ENCODE data around the gene LAPTM5.

LAPTM5 gene

DNA sequence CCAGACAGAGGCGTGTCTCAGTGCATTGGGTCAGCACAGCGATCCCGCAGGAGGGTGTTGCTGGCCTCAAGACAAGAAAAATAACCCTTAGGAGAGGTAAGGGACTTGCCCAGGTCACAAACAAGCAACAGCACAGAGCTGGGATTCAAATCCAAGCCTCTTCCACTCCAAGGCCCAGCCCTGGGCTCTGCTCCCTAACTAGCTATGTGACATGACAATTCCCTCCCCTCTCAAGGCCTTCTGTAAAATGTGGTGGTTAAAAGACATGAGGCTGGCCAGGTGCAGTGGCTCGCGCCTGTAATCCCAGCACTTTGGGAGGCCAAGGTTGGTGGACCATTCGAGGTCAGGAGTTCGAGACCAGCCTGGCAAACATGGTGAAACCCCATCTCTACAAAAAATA is 28.1 kb upstream of the LAPTM5 start:
- FAIRE-seq (no peak), DNase-seq (ENCODE audit: insufficient read length) (no peak)
- TF ChIP-seq POLR2A (IDR thresholded peaks at IDR 0.05; ENCODE audit: low read depth, low read length), result no peak
- no peak for TF ChIP-seq POLR2AphosphoS5 (IDR thresholded peaks at IDR 0.05; ENCODE audit: low read depth, low read length)
- TF ChIP-seq TAF1 (IDR thresholded peaks at IDR 0.05; ENCODE audit: borderline replicate concordance, low read depth, low read length), result no peak

DNA sequence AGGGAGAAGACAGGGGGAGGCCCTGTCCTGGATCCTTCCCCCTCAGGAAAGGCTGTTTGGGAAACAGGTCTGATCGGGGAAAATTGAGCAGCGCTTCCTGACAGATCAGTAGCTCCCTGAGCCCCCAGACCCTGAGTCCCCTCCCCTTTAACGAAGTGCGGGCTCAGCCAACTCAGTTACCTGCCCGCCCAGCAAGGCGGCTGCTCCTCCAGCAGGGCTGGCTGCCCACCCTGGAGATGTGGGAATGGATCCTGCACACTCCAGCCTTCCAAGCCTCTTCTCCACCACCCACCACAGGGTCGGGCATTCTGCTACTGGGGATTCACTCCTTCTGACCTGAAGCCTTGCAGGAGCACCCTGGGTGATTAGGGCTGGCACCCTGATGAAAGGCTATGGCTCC is 27.6 kb upstream of the LAPTM5 start:
- TF ChIP-seq POLR2A (IDR thresholded peaks at IDR 0.05; ENCODE audit: low read depth, low read length) (no peak), POLR2AphosphoS5 (IDR thresholded peaks at IDR 0.05; ENCODE audit: low read depth, low read length) (no peak), TAF1 (IDR thresholded peaks at IDR 0.05; ENCODE audit: borderline replicate concordance, low read depth, low read length) (no peak)
- no peak for FAIRE-seq
- DNase-seq (ENCODE audit: insufficient read length), result no peak

DNA sequence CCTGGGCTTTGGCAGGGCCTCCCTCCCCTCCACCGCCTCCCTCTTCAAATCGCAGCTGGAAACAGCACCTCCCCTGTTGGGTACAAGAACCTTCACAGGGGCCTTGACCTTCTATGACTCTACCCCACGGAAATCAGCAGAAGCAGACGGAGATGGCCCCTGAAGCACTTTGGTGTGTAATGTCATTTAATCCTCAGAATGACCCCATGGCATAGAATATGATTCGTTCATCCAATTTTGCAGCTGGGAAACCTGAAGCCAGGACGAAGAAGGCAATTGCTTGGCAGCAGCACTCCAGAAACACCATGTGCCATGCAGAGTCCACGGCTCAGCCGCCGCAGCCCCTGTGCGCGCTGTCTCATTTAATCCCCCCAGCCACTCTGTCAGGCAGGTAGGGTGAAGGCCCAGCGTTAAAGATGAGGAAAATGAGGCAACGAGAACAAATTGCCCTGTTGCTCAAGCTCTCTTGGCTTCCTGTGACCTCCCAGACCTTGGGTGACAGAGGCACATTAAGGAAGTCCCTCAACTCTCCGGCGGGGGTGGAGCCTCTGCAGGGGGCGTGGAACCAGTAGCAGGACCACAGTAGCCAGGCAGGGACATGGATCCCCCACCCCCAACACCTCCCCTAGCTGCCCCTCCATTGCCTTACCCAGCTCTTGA is 25.8 kb upstream of the LAPTM5 start:
- TF ChIP-seq TAF1 (IDR thresholded peaks at IDR 0.05; ENCODE audit: borderline replicate concordance, low read depth, low read length) (no peak), POLR2AphosphoS5 (IDR thresholded peaks at IDR 0.05; ENCODE audit: low read depth, low read length) (no peak), POLR2A (IDR thresholded peaks at IDR 0.05; ENCODE audit: low read depth, low read length) (no peak)
- peak; percentile 46 for FAIRE-seq
- no peak for DNase-seq (ENCODE audit: insufficient read length)

DNA sequence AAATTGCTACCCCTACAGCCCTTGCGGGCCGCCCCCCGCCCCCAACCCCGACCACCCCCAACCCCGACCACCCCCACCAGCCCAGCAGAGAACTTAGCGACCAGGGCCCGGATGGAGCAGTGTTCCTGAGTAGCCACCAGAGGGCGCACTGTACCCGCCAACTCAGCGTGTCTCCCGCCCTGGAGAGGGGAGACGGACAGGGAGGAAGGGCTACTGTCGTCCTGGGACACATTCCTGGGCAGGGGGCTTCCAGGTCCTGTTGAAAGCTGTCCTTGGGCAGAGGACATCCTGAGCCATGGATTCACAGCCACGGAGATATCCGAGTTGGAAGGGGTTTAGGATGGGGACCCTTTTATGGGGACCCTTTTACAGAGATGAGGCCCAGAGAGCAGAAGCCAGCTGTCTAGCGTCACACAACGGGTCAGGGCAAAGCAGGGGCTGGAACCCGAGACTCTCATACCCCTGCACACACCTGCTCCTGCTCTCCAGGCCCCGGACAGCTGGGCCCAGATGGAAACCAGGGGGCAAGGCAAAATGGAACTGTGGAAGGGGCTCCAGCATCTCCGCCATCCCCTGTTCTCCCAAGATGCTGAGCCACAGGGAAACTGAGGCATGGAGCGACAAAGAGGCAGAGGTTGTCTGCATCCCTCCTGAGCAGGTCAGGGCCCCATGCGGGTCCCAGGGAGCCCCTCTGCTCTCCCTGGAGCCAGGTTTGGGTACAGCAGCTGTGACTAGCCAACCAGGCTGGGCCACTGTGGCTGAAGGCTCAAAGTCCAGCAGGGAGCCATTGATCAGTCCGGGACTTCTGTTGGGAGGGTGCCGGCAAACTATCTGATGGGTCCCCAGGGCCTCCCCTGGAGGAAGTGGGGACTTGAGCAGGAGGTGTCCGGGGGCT is 25.0 kb upstream of the LAPTM5 start:
- peak; percentile 86 for DNase-seq (ENCODE audit: insufficient read length)
- peak; percentile 62 for FAIRE-seq
- TF ChIP-seq TAF1 (IDR thresholded peaks at IDR 0.05; ENCODE audit: borderline replicate concordance, low read depth, low read length) (no peak), POLR2A (IDR thresholded peaks at IDR 0.05; ENCODE audit: low read depth, low read length) (no peak), POLR2AphosphoS5 (IDR thresholded peaks at IDR 0.05; ENCODE audit: low read depth, low read length) (no peak)

DNA sequence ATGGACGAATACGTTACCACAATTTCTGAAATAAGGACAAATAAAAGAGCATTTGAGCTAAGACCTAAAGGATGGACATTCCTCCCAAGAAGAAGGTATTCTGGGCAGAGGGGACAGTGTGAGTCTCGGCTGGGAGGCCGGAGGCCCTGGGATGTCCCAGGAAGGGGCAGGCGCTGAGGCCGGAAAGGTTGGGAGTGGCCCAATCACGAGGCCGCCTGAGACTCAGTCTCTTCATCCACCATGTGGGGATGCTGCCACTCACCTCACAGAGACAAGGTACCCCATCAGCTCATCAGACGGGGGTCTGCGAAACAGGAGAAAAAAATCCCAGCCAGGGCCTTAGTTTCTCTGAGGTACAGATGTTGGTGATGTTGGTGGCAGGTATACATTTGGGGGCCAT is 24.3 kb upstream of the LAPTM5 start:
- TF ChIP-seq POLR2A (IDR thresholded peaks at IDR 0.05; ENCODE audit: low read depth, low read length) (no peak), TAF1 (IDR thresholded peaks at IDR 0.05; ENCODE audit: borderline replicate concordance, low read depth, low read length) (no peak)
- FAIRE-seq, result no peak
- no peak for DNase-seq (ENCODE audit: insufficient read length)

DNA sequence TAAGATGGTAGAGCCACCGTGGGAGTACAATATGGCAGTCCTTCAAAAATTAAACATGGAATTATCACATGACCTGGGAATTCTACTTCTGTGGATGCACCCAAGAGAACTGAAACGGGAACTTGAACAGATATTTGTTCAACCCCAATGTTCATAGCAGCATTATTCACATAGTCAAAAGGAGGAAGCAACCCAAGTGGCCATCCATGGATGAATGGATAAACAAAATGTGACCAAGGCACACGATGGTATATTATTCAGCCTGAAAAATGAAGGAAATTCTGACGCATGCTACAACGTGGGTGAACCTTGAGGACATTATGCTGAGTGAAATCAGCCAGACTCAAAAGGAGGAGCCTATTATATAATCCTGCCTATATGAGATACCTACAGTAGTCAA is 22.8 kb upstream of the LAPTM5 start:
- peak; percentile 14 for FAIRE-seq

DNA sequence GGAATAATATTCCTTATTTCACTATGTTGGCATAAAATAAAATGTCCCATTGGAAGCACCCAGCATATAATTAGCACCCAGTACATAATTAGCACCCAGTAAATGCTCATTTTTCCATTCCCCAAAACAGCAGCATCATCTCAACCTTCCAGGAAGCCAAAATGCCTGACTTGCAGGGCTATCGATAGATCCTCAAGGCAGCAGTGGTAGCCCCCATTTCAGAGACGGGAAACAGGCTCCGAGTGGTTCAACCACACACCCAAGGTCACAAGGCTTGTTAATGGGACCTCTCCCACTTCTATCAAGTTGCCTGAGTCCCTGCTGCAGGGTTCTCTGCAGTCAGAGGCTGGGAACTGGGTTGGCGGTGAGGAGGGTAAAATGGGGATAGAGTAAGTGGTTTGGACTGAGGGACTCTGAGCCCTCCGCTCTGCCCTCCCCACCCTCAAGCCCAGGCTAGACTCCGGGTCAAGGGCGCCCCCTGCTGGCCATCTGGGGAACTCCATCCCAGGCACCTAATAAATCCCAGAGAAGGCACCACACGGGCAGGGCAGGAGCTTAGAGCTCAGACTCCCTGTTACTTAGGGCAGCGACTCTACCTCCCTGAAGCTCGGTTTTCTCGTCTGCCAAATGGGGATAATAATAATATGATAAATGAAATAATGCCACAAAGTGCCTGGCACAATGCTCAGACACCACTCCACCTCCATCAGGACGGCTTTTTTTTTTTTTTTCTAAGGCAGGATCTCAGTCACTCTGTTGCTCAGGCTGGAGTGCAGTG is 21.9 kb upstream of the LAPTM5 start:
- peak; percentile 83 for DNase-seq (ENCODE audit: insufficient read length)
- no peak for TF ChIP-seq POLR2A (IDR thresholded peaks at IDR 0.05; ENCODE audit: low read depth, low read length)
- no peak for TF ChIP-seq TAF1 (IDR thresholded peaks at IDR 0.05; ENCODE audit: borderline replicate concordance, low read depth, low read length)
- TF ChIP-seq POLR2AphosphoS5 (IDR thresholded peaks at IDR 0.05; ENCODE audit: low read depth, low read length), result no peak
- FAIRE-seq, result peak; percentile 94

More for the DNA sequence above, 22.8 kb upstream of the LAPTM5 start:
- TF ChIP-seq POLR2AphosphoS5 (IDR thresholded peaks at IDR 0.05; ENCODE audit: low read depth, low read length) (no peak), POLR2A (IDR thresholded peaks at IDR 0.05; ENCODE audit: low read depth, low read length) (no peak), TAF1 (IDR thresholded peaks at IDR 0.05; ENCODE audit: borderline replicate concordance, low read depth, low read length) (no peak)
- DNase-seq (ENCODE audit: insufficient read length), result no peak

DNA sequence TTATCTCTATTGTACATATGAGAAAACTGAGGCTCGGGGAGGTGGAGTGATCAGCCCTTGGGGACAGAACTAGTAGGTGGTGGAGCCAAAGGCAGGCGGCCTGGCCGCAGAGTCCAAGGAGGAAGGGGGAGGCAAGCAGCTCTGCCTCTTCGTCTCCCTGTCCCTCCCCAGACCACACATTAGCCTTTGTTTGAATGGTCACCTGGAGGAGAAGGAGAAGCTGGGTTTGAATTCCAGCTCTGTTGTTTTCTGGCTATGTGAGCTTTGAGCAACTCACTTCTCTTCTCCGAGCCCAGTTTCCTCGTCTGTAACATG is 21.4 kb upstream of the LAPTM5 start:
- TF ChIP-seq TAF1 (IDR thresholded peaks at IDR 0.05; ENCODE audit: borderline replicate concordance, low read depth, low read length) (no peak), POLR2A (IDR thresholded peaks at IDR 0.05; ENCODE audit: low read depth, low read length) (no peak), POLR2AphosphoS5 (IDR thresholded peaks at IDR 0.05; ENCODE audit: low read depth, low read length) (no peak)
- no peak for FAIRE-seq
- no peak for DNase-seq (ENCODE audit: insufficient read length)

DNA sequence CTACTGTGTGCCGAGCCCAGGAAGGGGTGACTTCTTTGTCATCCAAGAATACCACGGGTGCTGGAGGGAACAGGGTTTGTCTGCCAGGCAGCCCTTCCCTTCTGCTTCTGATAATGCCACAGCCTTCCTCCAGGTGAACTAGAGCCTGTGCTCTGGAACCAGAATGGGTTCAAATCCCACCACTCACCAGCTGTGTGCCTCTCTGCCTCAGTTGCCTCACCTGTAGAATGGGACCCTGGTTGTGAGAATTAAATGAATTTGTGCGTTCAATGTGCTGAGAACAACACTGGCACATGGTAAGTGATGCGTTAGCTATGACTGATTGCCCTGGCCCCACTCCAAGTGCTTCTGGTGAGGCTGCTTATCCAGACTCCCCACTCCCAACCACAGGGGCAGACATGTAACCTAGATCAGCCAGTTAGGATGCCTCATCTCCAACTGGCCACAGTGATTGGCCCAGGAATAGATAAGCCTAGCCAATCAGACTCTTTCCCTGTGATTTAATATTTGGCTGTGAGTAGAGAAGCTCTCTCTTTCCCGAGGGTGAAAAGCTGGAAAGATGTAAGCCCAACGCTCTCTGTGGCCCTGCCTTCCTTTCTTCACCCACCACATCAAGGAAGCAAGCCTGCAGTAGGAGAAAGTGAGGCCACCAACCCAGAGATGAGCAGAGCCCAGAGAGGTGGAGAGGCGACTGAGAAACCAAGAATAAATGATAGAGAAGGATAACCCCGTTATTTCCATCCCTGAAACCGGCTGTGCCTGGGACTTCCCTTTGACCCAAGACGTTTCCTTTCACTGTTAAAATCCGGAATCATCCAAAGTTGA is 20.8 kb upstream of the LAPTM5 start:
- FAIRE-seq (peak; percentile 5), DNase-seq (ENCODE audit: insufficient read length) (no peak)
- TF ChIP-seq POLR2AphosphoS5 (IDR thresholded peaks at IDR 0.05; ENCODE audit: low read depth, low read length) (no peak), TAF1 (IDR thresholded peaks at IDR 0.05; ENCODE audit: borderline replicate concordance, low read depth, low read length) (no peak), POLR2A (IDR thresholded peaks at IDR 0.05; ENCODE audit: low read depth, low read length) (no peak)

DNA sequence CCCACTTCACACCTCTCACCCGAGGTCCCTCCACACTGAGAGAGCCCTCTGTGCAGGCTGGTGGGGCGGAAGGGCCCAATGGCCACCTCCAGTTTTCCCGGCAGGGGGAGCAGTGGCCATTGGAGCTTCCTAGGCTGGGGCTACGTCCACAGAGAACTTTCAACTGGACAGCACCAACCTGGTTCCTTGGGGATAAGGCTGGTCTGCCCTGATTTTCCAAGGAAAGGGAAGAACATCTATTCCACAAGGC is 20.3 kb upstream of the LAPTM5 start:
- no peak for TF ChIP-seq POLR2AphosphoS5 (IDR thresholded peaks at IDR 0.05; ENCODE audit: low read depth, low read length)
- TF ChIP-seq TAF1 (IDR thresholded peaks at IDR 0.05; ENCODE audit: borderline replicate concordance, low read depth, low read length), result no peak
- no peak for TF ChIP-seq POLR2A (IDR thresholded peaks at IDR 0.05; ENCODE audit: low read depth, low read length)
- DNase-seq (ENCODE audit: insufficient read length) (no peak), FAIRE-seq (no peak)
